ENCODE results near the gene TM9SF4.

TM9SF4 gene

DNA sequence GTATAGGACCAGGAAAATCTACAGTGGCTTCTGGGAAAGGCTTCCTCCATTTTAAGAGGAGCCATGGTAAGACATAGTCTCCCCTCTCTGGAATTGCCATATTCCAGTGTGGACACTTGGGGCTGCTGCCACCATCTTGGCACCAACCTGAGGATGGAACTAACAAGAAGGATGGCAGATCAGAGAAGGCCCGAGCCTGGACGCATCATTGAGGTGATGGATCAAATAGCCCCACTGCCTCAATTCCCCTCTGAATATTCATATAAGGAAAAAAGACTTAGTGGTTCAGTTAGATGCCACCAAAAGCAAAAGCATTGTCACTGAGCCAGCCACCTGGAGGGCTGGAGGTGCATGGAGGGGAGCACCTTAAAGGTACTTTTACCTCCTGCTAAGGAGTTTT lies 72.1 kb downstream of the TM9SF4 start:
- Histone ChIP-seq H3K18ac (ENCODE audit: low read length) (no peak overlapping the region), H3K23ac (ENCODE audit: low read length) (no peak overlapping the region), H4K12ac (ENCODE audit: low read depth, low read length) (no peak overlapping the region), H4K91ac (ENCODE audit: low read depth, low read length) (no peak overlapping the region), H2BK12ac (ENCODE audit: low read length) (no peak overlapping the region), H3K4ac (ENCODE audit: low read depth, low read length) (no peak overlapping the region), H3K79me1 (ENCODE audit: low read length) (no peaks in the 10 kb centered on the region), H3K9ac (ENCODE audit: low read length) (no peak overlapping the region), H2BK5ac (ENCODE audit: low read depth, low read length, poor library complexity) (no peak overlapping the region), H2AFZ (ENCODE audit: insufficient read depth, low read length, poor library complexity) (no peak overlapping the region), H3K36me3 (ENCODE audit: control insufficient read depth in 1 of 2, insufficient read depth in 2 of 2, low read length in 2 of 2) (no peaks in the 10 kb centered on the region), H4K8ac (ENCODE audit: low read depth, low read length) (no peak overlapping the region), H3K27me3 (ENCODE audit: insufficient read depth, low read length) (no peaks in the 10 kb centered on the region), H2AK5ac (ENCODE audit: low read length) (no peak overlapping the region), H3K27ac (ENCODE audit: low read depth, low read length) (no peak overlapping the region), H3K14ac (ENCODE audit: low read length) (no peak overlapping the region), H3K4me3 (ENCODE audit: low read depth, low read length) (no peak overlapping the region), H3K4me1 (ENCODE audit: control insufficient read depth in 1 of 2, insufficient read depth in 2 of 2, low read length in 2 of 2) (no peaks in the 10 kb centered on the region), H3K9me3 (ENCODE audit: insufficient read depth, low read depth, low read length) (no peaks in the 10 kb centered on the region), H2BK120ac (ENCODE audit: insufficient read depth, low read length, poor library complexity) (no peak overlapping the region), H3K79me2 (ENCODE audit: control insufficient read depth, insufficient read depth, low read length, poor library complexity) (no peaks in the 10 kb centered on the region), H3K4me2 (ENCODE audit: low read length) (no peak overlapping the region)
- WGBS (ENCODE audit: extremely low coverage, insufficient coverage, insufficient read length) = no CpG with 5 or more reads among the region's 2 CpGs
- DNase-seq = no peak

DNA sequence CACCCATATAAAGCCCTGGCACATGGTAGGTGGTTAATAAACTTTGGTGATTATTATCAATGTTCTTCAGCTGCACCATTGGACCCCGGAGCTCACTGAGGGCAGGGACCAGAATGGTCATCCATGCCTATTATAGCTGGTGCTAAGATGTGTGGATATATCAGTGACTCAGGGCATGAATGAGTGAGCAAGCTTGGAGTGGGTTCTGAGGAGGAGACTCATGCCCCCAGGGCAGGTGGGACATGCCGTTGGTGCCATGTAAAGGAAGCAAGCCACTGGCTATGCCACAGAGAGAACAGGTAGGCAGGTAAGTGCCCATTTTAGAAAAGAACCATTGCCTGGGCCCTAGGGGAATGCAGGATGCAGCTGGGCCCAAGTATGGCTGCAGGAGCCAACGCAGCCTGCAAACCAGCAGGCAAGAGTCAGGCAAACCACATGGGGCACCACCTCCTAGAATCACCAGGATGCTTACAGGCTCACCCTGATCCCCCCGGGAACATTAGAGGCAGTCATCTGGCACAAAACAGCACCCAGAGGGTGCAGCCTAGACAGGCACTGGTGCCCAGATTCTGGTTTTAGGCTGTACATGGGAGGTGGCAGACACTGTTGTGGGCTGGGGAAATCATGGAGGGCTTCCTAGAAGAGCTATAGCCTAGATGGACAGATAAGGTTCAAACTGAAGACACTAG lies 74.6 kb downstream of the TM9SF4 start:
- Histone ChIP-seq H4K12ac (ENCODE audit: low read depth, low read length) (no peak overlapping the region), H3K23ac (ENCODE audit: low read length) (no peak overlapping the region), H3K9ac (ENCODE audit: low read length) (no peak overlapping the region), H3K14ac (ENCODE audit: low read length) (no peak overlapping the region), H3K18ac (ENCODE audit: low read length) (no peak overlapping the region), H2BK12ac (ENCODE audit: low read length) (no peak overlapping the region), H4K91ac (ENCODE audit: low read depth, low read length) (no peak overlapping the region), H4K8ac (ENCODE audit: low read depth, low read length) (no peak overlapping the region), H3K4me2 (ENCODE audit: low read length) (no peak overlapping the region), H3K27me3 (ENCODE audit: insufficient read depth, low read length) (no peaks in the 10 kb centered on the region), H3K4me3 (ENCODE audit: low read depth, low read length) (no peak overlapping the region), H2BK120ac (ENCODE audit: insufficient read depth, low read length, poor library complexity) (no peak overlapping the region), H3K79me2 (ENCODE audit: control insufficient read depth, insufficient read depth, low read length, poor library complexity) (no peaks in the 10 kb centered on the region), H2BK5ac (ENCODE audit: low read depth, low read length, poor library complexity) (no peak overlapping the region), H3K4me1 (ENCODE audit: control insufficient read depth in 1 of 2, insufficient read depth in 2 of 2, low read length in 2 of 2) (peaks cover 0 to 2% of the 10 kb centered on the region in 2 experiments), H3K4ac (ENCODE audit: low read depth, low read length) (no peak overlapping the region), H3K9me3 (ENCODE audit: insufficient read depth, low read depth, low read length) (peaks cover 2% of the 10 kb centered on the region), H3K79me1 (ENCODE audit: low read length) (no peaks in the 10 kb centered on the region), H2AFZ (ENCODE audit: insufficient read depth, low read length, poor library complexity) (no peak overlapping the region), H3K27ac (ENCODE audit: low read depth, low read length) (no peak overlapping the region), H2AK5ac (ENCODE audit: low read length) (no peak overlapping the region), H3K36me3 (ENCODE audit: control insufficient read depth in 1 of 2, insufficient read depth in 2 of 2, low read length in 2 of 2) (no peaks in the 10 kb centered on the region)
- WGBS (ENCODE audit: extremely low coverage, insufficient coverage, insufficient read length) = no CpG with 5 or more reads among the region's 4 CpGs
- no peak for DNase-seq

DNA sequence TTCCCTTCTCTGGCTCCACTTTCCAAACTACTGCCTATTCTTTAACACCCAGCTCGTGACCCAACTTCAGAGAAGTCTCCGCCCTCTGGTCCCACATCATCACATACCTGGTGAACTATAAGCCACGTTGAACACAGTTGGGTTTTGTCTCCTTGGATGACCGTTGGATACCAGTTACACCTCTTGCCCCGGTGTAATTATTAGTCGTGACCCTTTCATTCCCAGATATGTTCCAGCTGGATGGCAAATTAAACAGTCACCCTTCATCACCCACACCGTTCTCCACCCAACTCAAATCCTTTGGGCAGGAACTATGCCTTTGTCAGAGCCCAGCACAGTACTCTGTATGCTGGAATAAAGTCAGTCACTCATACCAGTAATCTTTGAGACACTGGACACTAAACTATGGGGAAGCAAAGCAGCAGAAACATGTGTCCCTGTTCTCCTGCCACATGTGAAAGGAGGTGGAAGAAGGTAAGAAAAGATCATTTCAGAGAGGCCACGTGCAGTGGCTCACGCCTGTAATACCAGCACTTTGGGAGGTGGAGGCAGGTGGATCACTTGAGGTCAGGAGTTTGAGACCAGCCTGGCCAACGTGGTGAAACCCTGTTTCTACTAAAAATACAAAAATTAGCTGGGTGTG lies 75.6 kb downstream of the TM9SF4 start:
- Histone ChIP-seq H3K4me1 (ENCODE audit: control insufficient read depth in 1 of 2, insufficient read depth in 2 of 2, low read length in 2 of 2) (peaks cover 7 to 8% of the 10 kb centered on the region in 2 experiments), H3K36me3 (ENCODE audit: control insufficient read depth in 1 of 2, insufficient read depth in 2 of 2, low read length in 2 of 2) (no peaks in the 10 kb centered on the region)
- no CpG with 5 or more reads among the region's 10 CpGs for WGBS (ENCODE audit: extremely low coverage, insufficient coverage, insufficient read length)

DNA sequence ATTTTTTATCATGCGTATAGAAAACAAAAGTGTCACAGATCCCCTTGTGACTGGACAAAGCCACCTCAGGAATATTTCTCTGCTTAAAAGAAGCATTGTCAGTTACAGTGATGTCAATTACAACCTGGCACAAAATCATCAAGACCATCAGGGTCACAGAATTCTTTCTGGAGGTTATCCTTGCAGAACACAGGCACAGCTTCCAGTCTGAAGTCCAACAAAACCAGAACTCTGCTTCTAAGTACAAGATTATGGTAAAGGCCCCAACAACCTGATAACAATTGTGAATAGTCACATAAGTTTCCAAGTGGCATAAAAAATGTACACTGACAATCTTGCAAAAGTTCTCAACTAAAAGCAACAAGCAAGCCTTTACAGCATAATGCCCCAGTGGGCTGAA lies 77.0 kb downstream of the TM9SF4 start:
- no peak overlapping the region for H3K14ac ChIP-seq (ENCODE audit: low read length)
- H3K27me3 ChIP-seq (ENCODE audit: insufficient read depth, low read length) = no peaks in the 10 kb centered on the region
- peaks cover 10 to 12% of the 10 kb centered on the region in 2 experiments for H3K4me1 ChIP-seq (ENCODE audit: control insufficient read depth in 1 of 2, insufficient read depth in 2 of 2, low read length in 2 of 2)
- no peak overlapping the region for H2BK5ac ChIP-seq (ENCODE audit: low read depth, low read length, poor library complexity)
- peaks cover 2% of the 10 kb centered on the region for H3K9me3 ChIP-seq (ENCODE audit: insufficient read depth, low read depth, low read length)
- H3K79me2 ChIP-seq (ENCODE audit: control insufficient read depth, insufficient read depth, low read length, poor library complexity) = peaks cover 5% of the 10 kb centered on the region
- H3K27ac ChIP-seq (ENCODE audit: low read depth, low read length) = no peak overlapping the region
- H3K36me3 ChIP-seq (ENCODE audit: control insufficient read depth in 1 of 2, insufficient read depth in 2 of 2, low read length in 2 of 2) = no peaks in the 10 kb centered on the region
- H4K12ac ChIP-seq (ENCODE audit: low read depth, low read length) = no peak overlapping the region
- H4K8ac ChIP-seq (ENCODE audit: low read depth, low read length) = no peak overlapping the region
- WGBS (ENCODE audit: extremely low coverage, insufficient coverage, insufficient read length) = no CpG with 5 or more reads among the region's 1 CpG
- H3K4me3 ChIP-seq (ENCODE audit: low read depth, low read length) = no peak overlapping the region
- H3K23ac ChIP-seq (ENCODE audit: low read length) = no peak overlapping the region
- no peak overlapping the region for H2BK120ac ChIP-seq (ENCODE audit: insufficient read depth, low read length, poor library complexity)
- DNase-seq = no peak
- peaks cover 8% of the 10 kb centered on the region for H3K79me1 ChIP-seq (ENCODE audit: low read length)
- no peak overlapping the region for H4K91ac ChIP-seq (ENCODE audit: low read depth, low read length)
- H3K4ac ChIP-seq (ENCODE audit: low read depth, low read length) = no peak overlapping the region
- H2AFZ ChIP-seq (ENCODE audit: insufficient read depth, low read length, poor library complexity) = no peak overlapping the region
- no peak overlapping the region for H3K9ac ChIP-seq (ENCODE audit: low read length)
- no peak overlapping the region for H2BK12ac ChIP-seq (ENCODE audit: low read length)
- no peak overlapping the region for H2AK5ac ChIP-seq (ENCODE audit: low read length)
- no peak overlapping the region for H3K4me2 ChIP-seq (ENCODE audit: low read length)
- H3K18ac ChIP-seq (ENCODE audit: low read length) = no peak overlapping the region

More for the DNA sequence above, 75.6 kb downstream of the TM9SF4 start:
- Histone ChIP-seq H2AK5ac (ENCODE audit: low read length) (no peak overlapping the region), H3K4me3 (ENCODE audit: low read depth, low read length) (no peak overlapping the region), H3K4me2 (ENCODE audit: low read length) (no peak overlapping the region), H3K23ac (ENCODE audit: low read length) (no peak overlapping the region), H3K14ac (ENCODE audit: low read length) (no peak overlapping the region), H3K18ac (ENCODE audit: low read length) (no peak overlapping the region), H4K12ac (ENCODE audit: low read depth, low read length) (no peak overlapping the region), H2BK12ac (ENCODE audit: low read length) (no peak overlapping the region), H3K79me1 (ENCODE audit: low read length) (peaks cover 5% of the 10 kb centered on the region), H2AFZ (ENCODE audit: insufficient read depth, low read length, poor library complexity) (no peak overlapping the region), H3K27me3 (ENCODE audit: insufficient read depth, low read length) (no peaks in the 10 kb centered on the region), H3K4ac (ENCODE audit: low read depth, low read length) (no peak overlapping the region), H2BK5ac (ENCODE audit: low read depth, low read length, poor library complexity) (no peak overlapping the region), H4K8ac (ENCODE audit: low read depth, low read length) (no peak overlapping the region), H3K9me3 (ENCODE audit: insufficient read depth, low read depth, low read length) (peaks cover 2% of the 10 kb centered on the region), H3K9ac (ENCODE audit: low read length) (no peak overlapping the region), H3K27ac (ENCODE audit: low read depth, low read length) (no peak overlapping the region), H3K79me2 (ENCODE audit: control insufficient read depth, insufficient read depth, low read length, poor library complexity) (peaks cover 4% of the 10 kb centered on the region), H2BK120ac (ENCODE audit: insufficient read depth, low read length, poor library complexity) (no peak overlapping the region), H4K91ac (ENCODE audit: low read depth, low read length) (no peak overlapping the region)
- DNase-seq = no peak
